Mammary epithelial cell (primary cell): ENCODE measurements around the gene ADGRV1.

Experiments
- CTCF ChIP-seq, 2 donors: IDR thresholded peaks in 1 of 2; conservative IDR thresholded peaks in 1 of 2; 2 replicates each; pipeline ENCODE4 v1.5.1; 2011 to 2012; ENCODE audit warnings: inconsistent platforms in 2 of 2, low read length in 2 of 2, mild to moderate bottlenecking in 2 of 2, control low read depth in 1 of 2, low read depth in 1 of 2; ENCODE audit not compliant: insufficient read depth in 1 of 2; ENCODE audit errors: extremely low read depth in 1 of 2
- EZH2 ChIP-seq: IDR thresholded peaks from 2 replicates; pipeline ENCODE4 v1.6.1; 2012; ENCODE audit warnings: low read length, inconsistent platforms, borderline replicate concordance

GRCh38 chr5:90915393-90915792 lies 356.8 kb downstream of the ADGRV1 start:
- TF ChIP-seq EZH2 (no peak), CTCF (conservative IDR thresholded peaks at IDR 0.05 in 1 of 2, IDR thresholded peaks at IDR 0.05 in 1 of 2; ENCODE audit: extremely low read depth in 1 of 2, insufficient read depth in 1 of 2, low read depth in 1 of 2, low read length in 2 of 2) (no peak)
